ENCODE data around the gene IPO13. TPM values are rescaled to one million over a fixed set of nuclear protein-coding genes. Genes with fewer than 3 reads are reported as not detected.

Gene IPO13
- total and polyA plus RNA-seq, 10 donors: 10.5 to 27.4 (median 19.0) TPM

DNA sequence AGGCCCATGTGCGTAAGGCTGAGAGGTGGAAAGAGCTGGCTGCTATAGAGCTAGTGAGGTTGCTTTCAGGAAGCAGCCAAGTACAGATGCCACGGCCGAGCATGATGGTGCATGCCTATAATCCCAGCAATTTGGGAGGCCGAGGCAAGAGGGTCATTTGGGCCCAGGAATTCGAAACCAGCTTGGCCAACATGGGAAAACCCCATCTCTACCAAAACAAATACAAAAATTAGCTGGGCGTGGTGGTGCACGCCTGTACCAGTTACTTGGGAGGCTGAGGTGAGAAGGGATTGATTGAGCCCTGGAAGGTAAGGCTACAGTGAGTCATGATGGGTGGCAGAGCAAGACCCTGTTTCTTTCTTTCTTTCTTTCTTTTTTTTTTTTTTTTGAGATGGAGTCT, 47.3 kb downstream of the IPO13 start:
- 81 to 93% (median 87%) methylated on average over 7 of the region's 7 CpGs for WGBS, 5 donors
- peak overlapping the region in 2 of 8 donors; percentile 17 to 26 for H3K27ac ChIP-seq
- no peaks in the 10 kb centered on the region for H3K27me3 ChIP-seq (replicated peaks in 1 of 7)
- no peaks in the 10 kb centered on the region for H3K36me3 ChIP-seq
- H3K9me3 ChIP-seq: no peaks in the 10 kb centered on the region
- peaks cover 3 to 46% (median 25%) of the 10 kb centered on the region in 6 donors for H3K4me1 ChIP-seq
- no peak for TF ChIP-seq POLR2AphosphoS5 (IDR thresholded peaks at IDR 0.05)
- TF ChIP-seq POLR2A (IDR thresholded peaks at IDR 0.05): no peak
- TF ChIP-seq, protein P1, sequence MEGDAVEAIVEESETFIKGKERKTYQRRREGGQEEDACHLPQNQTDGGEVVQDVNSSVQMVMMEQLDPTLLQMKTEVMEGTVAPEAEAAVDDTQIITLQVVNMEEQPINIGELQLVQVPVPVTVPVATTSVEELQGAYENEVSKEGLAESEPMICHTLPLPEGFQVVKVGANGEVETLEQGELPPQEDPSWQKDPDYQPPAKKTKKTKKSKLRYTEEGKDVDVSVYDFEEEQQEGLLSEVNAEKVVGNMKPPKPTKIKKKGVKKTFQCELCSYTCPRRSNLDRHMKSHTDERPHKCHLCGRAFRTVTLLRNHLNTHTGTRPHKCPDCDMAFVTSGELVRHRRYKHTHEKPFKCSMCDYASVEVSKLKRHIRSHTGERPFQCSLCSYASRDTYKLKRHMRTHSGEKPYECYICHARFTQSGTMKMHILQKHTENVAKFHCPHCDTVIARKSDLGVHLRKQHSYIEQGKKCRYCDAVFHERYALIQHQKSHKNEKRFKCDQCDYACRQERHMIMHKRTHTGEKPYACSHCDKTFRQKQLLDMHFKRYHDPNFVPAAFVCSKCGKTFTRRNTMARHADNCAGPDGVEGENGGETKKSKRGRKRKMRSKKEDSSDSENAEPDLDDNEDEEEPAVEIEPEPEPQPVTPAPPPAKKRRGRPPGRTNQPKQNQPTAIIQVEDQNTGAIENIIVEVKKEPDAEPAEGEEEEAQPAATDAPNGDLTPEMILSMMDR (IDR thresholded peaks at IDR 0.05 in 8 of 11, conservative IDR thresholded peaks at IDR 0.05 in 3 of 11): no peak
- intact Hi-C loops (cut with DNase I; ENCODE audit: low total_unique reads): no loop called here
- no peak for DNase-seq
- H3K4me3 ChIP-seq: no peak overlapping the region

DNA sequence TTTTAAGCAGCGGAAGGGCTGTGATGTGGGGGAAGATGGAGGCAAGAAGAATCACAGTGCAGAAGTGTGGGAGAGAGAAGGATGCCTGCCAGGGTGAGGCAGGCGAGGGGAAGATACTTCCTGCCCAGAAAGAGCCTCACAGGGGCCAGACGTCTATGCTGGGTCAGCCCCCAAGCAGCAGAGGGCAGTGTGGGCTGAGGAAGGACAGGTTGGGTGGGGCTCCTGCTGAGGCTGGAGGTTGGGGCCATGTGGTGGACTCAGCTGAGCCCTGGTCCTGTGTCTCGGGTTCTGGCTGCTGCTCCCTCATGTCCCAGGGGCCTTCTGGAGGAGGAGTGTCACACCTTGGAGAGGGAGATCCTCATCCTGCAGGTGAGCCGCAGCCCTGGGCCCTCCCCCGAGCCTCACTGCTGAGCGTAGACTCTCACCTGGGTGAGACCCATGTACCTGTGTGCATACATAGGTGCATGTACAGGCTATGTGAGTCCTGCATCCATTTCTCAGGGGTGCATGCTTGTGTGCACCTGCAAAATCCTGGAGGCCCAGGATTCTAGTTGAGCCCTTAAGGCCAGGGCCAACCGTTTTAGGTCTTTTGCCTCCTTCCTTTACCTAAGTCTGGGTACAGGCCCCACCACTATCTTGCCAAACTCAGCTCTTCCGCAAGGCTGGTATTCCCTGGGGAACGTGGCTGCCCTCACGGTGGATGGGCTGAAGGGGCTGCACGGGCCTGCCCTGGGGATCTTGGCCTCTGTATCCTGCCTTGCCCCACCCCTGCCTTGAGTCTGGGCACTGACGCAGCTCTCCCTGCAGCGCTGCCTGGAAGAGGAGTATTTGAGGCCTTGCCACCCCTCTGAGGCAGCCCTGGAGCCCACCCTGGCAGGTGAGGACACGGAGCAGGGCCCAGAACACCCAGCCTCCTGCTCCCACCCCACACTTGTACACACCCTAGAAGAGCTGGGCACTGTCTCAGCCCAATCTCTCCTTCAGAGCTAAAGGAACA, 48.3 kb downstream of the IPO13 start:
- intact Hi-C loops (cut with DNase I; ENCODE audit: low total_unique reads): no loop called here

DNA sequence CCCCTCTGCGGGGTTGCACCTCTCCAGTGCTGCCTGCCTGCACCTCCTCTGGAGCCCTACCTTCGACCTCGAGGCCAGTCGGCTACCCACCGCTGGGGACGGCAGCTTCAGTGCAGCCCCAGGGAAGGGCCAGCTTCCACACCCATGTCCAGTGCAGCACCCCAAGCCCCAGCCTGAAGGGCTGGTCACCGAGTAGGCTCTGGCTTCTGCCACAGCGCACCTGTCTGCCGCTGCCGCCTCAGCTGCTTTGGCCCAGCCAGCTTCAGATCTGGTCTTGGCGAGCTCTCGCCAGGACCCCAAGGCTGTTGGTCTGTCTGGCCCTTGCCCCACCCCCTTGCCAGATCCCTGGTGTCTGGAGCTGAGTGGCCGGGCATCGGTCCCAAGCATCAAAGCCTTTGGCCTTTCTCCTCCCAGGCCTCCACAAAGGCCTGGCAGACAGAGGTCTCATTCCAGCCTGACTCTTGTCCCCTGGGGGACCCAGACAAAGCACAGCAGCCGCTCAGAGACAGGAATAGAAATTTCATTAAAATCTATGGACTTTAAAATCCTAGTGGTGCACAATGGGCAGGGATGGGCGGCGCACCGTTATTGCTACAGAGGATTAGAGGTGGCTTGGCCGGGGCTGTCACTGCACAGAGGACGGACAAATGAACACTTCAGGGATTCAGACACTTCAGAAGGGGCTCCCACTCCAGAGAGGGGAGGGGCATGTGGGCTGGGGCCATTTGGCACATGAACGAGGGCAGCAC, 49.4 kb downstream of the IPO13 start:
- Histone ChIP-seq H3K36me3 (no peaks in the 10 kb centered on the region), H3K4me3 (no peak overlapping the region), H3K27ac (no peak overlapping the region), H3K9me3 (no peaks in the 10 kb centered on the region), H3K4me1 (peaks cover 3 to 38% (median 18%) of the 10 kb centered on the region in 6 donors), H3K27me3 (replicated peaks in 1 of 7) (no peaks in the 10 kb centered on the region)
- TF ChIP-seq POLR2A (IDR thresholded peaks at IDR 0.05) (no peak), POLR2AphosphoS5 (IDR thresholded peaks at IDR 0.05) (no peak)
- TF ChIP-seq, protein P1 (IDR thresholded peaks at IDR 0.05 in 8 of 11, conservative IDR thresholded peaks at IDR 0.05 in 3 of 11): no peak
- intact Hi-C loops (cut with DNase I; ENCODE audit: low total_unique reads): no loop called here
- peak; percentile 72 for DNase-seq
- 88 to 94% (median 92%) methylated on average over 9 to 21 of the region's 21 CpGs for WGBS, 5 donors

More for the DNA sequence above, 48.3 kb downstream of the IPO13 start:
- no peak overlapping the region for H3K4me3 ChIP-seq
- H3K27ac ChIP-seq: no peak overlapping the region
- H3K9me3 ChIP-seq: no peaks in the 10 kb centered on the region
- TF ChIP-seq, protein P1 (IDR thresholded peaks at IDR 0.05 in 8 of 11, conservative IDR thresholded peaks at IDR 0.05 in 3 of 11): peak in 3 of 11 experiments; percentile 12 to 37 (median 26)
- no peak for TF ChIP-seq POLR2A (IDR thresholded peaks at IDR 0.05)
- WGBS, 5 donors: 67 to 82% (median 74%) methylated on average over 11 to 15 of the region's 15 CpGs
- H3K36me3 ChIP-seq: no peaks in the 10 kb centered on the region
- no peaks in the 10 kb centered on the region for H3K27me3 ChIP-seq (replicated peaks in 1 of 7)
- peak; percentile 69 for DNase-seq
- peaks cover 3 to 46% (median 25%) of the 10 kb centered on the region in 6 donors for H3K4me1 ChIP-seq

All from spleen (tissue), 11 donors.